ENCODE measurements around the gene USP6.
"Not testable (repeated sequence)": the region's sequence is repeated elsewhere in the genome, so short reads cannot be mapped to it uniquely, and the experiment has no call there.

Gene USP6
- long read RNA-seq, donor 1, full-length matches to known transcripts, result 1 of 1 reads
- long read RNA-seq, donor 1, partial matches to known transcripts, result 0 of 1 reads
- long read RNA-seq, donor 1, other reads (novel, unspliced or antisense), result 0 of 1 reads
- long read RNA-seq, donor 2, result 0 reads
- long read RNA-seq, donor 3, result 0 reads
- long read RNA-seq, donor 4, result 0 reads
- long read RNA-seq, donor 5, result 0 reads
- long read RNA-seq, donor 6, result 0 reads
- long read RNA-seq, donor 7, result 0 reads
- long read RNA-seq, donor 8, partial matches to known transcripts, result 5 of 5 reads
- long read RNA-seq, donor 8, other reads (novel, unspliced or antisense), result 0 of 5 reads

GRCh38 chr17:5115673-5116651 lies at the start of gene USP6:
TSS of gene USP6 (plus strand) at chr17:5116032. CDS start at chr17:5130368, 14,336 bp downstream.
- DNase-seq, result peak; percentile 63

GRCh38 chr17:5068236-5068635 lies 47.6 kb upstream of the USP6 start:
- no peak for DNase-seq

- no peak for DNase-seq
Measured at GRCh38 chr17:5069724-5070123, 46.1 kb upstream of the USP6 start.

- DNase-seq, result not testable (repeated sequence)
Measured at GRCh38 chr17:5075472-5075871, 40.4 kb upstream of the USP6 start.

GRCh38 chr17:5077275-5077674 lies 38.6 kb upstream of the USP6 start:
- not testable (repeated sequence) for DNase-seq

GRCh38 chr17:5077781-5078105 lies 38.1 kb upstream of the USP6 start:
- DNase-seq, result no peak

DNA sequence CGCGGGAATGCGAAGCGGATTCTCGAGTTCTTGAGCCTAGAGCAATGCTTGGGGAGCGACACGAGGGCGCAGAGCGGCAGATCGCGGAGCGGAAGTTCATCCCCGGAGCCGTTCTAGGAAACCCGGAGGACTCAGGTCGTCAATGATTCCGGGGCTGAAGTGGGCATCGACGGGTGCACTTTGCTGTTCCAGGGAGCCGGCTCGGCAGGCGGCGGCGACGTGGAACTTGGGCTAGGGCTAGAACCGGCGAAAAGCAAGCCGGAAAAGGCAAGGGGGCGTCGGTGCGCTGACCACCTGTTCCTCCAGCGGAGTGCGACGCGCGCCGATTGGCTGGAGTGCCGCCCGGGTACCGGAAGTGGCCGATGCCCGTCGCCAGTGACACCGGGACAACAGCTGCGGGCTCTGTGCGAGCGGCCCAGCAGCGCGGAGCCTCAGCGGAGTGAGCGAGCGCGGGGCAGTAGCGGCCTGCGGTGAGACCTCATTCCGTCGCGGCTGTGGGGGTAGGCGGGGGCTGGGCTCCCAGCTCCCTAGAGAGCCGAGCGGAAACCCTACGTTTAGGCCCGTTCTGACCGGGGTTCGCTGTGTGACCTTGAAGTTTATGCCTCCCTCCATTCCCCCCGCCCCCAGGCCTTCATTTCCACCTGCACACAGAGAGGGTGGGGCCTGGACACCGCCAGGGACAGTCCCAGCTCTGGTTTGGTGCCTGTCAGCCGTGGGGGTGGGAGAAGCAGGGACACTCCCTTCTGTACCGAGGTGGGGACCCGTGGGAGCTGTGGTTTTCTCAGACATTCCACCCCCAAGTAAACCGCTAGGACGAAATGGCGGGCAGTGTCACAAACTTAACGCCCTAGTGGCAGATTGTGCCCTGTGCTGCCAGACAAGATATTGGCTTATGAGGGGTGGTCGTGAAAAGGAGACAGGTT lies 37.5 kb upstream of the USP6 start, which contains the start of gene ZFP3:
Gene ZFP3 (plus strand): TSS at position 362 of the 923 bp plus-strand sequence. CDS start 13,038 bp downstream, outside the sequence.
- DNase-seq, result peak; percentile 98

- no peak for DNase-seq
Measured at GRCh38 chr17:5080591-5080990, 35.2 kb upstream of the USP6 start.

DNA sequence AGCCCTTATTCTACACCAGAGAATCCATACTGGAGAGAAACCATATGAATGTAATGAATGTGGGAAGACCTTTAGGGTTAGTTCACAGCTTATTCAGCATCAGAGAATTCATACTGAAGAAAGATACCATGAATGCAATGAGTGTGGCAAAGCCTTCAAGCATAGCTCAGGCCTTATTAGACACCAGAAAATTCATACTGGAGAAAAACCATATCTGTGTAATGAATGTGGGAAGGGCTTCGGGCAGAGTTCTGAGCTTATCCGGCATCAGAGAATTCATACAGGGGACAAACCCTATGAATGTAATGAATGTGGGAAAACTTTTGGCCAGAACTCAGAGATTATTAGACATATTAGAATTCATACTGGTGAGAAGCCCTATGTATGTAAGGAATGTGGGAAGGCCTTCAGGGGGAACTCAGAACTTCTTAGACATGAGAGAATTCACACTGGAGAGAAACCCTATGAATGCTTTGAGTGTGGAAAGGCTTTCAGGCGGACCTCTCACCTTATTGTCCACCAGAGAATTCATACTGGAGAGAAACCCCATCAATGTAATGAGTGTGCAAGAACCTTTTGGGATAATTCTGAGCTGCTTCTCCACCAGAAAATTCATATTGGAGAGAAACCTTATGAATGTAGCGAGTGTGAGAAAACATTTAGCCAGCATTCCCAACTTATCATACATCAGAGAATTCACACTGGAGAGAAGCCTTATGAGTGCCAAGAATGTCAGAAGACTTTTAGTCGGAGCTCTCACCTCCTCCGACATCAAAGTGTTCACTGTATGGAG lies 23.4 kb upstream of the USP6 start:
- no peak for DNase-seq

DNA sequence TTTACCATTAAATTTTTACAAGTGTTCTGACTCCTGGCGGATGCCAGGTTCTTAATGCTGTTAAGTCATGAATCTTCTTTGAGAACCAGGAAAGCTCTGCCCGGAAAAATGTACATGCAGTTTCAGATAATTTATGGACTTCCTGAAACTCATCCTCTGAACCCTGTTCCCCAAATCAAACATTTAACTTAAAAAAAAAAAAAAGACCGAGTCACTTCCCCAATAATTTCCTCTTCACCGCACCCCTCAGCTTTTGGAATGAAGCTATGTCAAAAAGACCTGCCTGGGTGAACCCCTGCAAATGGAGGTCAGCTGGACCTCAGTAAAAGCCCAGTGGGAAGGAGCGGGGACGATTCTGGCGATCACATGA lies 19.1 kb upstream of the USP6 start:
- DNase-seq, result no peak

- DNase-seq, result peak; percentile 94
Measured at GRCh38 chr17:5097101-5097834, 18.6 kb upstream of the USP6 start.

- no peak for DNase-seq
Measured at GRCh38 chr17:5099271-5099670, 16.6 kb upstream of the USP6 start.

GRCh38 chr17:5100832-5101231 lies 15.0 kb upstream of the USP6 start:
- DNase-seq, result no peak

GRCh38 chr17:5110816-5111215 lies 5.0 kb upstream of the USP6 start:
- no peak for DNase-seq

DNA sequence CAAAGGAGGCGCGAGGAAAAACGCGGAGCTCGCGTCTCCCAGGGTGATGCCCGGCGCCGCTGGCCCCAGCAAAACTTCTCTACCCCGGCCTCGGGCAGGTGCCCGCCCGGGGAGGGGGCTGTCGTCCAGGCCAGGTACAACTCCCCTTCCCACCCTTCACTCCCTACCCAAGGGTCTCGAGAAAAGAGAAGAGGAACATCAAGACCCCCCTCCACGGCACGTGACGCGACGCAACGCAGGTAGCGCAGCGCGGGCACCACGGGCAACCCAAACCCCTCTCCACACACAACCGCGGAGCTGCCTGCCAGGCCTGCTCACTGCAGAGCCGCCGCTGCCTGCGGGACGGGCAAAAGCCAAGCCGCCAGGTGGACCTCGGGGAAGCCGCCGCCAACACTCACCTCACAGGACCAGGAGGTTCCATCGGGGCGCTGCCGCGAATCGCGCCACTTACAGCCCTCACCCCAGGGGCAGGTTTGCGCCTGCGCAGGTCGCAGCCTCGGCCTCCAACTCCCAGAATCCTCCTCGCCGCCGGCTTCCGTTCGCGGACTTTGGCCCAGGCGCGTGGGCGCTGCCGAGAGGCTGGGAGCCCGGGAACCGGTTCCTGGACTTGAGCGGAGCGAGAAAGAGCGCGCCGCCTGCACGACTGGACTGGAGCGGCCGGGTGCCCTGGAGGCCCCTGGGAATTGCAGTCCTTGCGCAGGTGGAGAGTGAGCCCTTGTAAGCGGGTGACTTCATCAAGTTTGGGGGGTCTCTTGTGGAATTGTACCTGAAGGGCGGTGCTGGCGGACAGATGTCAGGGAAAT lies 4.2 kb upstream of the USP6 start, which contains the start of gene ZNF232:
Gene ZNF232 (minus strand): TSS at position 477 of the 803 bp plus-strand sequence. CDS start 56 bp downstream, at position 421.
- DNase-seq, result peak; percentile 94

GRCh38 chr17:5118219-5118618 lies 2.4 kb downstream of the USP6 start:
- DNase-seq, result no peak

GRCh38 chr17:5120036-5120435 lies 4.2 kb downstream of the USP6 start:
- no peak for DNase-seq

DNA sequence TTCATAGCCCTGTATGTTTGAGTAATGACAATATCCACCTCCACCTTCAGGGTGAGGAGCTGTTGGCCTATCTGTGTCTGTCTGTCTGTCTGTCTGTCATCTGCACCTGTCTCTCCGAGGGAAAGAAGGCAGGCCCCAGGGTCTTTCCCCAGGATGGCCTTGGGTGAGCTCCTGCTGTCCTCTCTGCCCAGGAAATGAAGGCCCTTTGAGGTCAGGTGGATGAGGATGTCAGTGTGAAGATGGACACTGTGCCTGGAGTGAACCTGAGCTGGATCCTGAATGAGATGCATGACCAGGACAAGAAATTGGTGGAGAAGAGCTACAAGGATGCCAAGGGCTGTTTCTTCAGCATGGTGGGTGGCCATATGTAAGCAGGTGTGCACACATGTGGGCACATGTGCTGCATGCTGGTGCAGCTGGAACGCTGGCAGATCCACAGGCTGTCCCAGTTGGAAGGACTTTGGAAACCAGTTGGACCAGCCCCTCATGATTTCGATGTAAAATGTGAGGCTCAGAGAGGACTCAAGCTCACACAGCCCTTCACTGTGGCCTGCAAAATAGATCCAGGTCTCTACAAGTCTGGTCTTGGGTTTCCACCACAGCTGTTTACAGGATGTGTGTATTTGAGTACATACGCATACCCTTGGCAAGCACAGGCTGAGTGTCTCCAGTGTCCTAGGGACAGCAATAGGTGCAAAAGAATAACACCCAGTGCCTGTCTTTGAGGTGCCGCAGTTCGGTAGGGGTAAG lies 4.8 kb downstream of the USP6 start:
- not testable (repeated sequence) for DNase-seq

Data from right kidney (tissue), 9 donors.